Neutrophil (primary cell): ENCODE results near the gene FBN1.

Experiments used
- H3K27ac ChIP-seq: fragments of 200-600 bp; sonication (generic); 2 replicates; pipeline ENCODE4 v1.5.1; 2016; ENCODE audit warnings: mild to moderate bottlenecking, moderate library complexity
- H3K27me3 ChIP-seq: fragments of 200-600 bp; sonication (generic); 2 replicates; pipeline ENCODE4 v1.6.0; 2016; ENCODE audit warnings: mild to moderate bottlenecking
- H3K36me3 ChIP-seq: fragments of 200-600 bp; sonication (generic); 2 replicates; pipeline ENCODE4 v1.5.1; 2017
- H3K4me1 ChIP-seq, 2 experiments: fragments of 200-600 bp in 1 of 2; sonication (generic) in 1 of 2; 1 replicate in 1 of 2; 2 replicates in 1 of 2; pipeline versions ENCODE4 v1.5.1 to v1.6.1; 2013 to 2016; ENCODE audit warnings: low read depth in 1 of 2, low read length in 1 of 2, mild to moderate bottlenecking in 1 of 2, moderate library complexity in 1 of 2; ENCODE audit not compliant: control insufficient read depth in 1 of 2, insufficient read depth in 1 of 2
- H3K4me3 ChIP-seq, 2 experiments: fragments of 200-600 bp in 1 of 2; sonication (generic) in 1 of 2; 1 replicate in 1 of 2; 2 replicates in 1 of 2; pipeline ENCODE4 v1.5.1; 2013 to 2016; ENCODE audit warnings: low read depth in 1 of 2, low read length in 1 of 2, mild to moderate bottlenecking in 1 of 2, moderate library complexity in 1 of 2
- H3K9me3 ChIP-seq: fragments of 200-600 bp; sonication (generic); 2 replicates; pipeline ENCODE4 v1.5.1; 2016
- CTCF ChIP-seq: fragments of 200-600 bp; sonication (generic); IDR thresholded peaks from 2 replicates; pipeline ENCODE4 v1.5.1; 2016; ENCODE audit warnings: antibody characterized with exemption

Gene FBN1

DNA sequence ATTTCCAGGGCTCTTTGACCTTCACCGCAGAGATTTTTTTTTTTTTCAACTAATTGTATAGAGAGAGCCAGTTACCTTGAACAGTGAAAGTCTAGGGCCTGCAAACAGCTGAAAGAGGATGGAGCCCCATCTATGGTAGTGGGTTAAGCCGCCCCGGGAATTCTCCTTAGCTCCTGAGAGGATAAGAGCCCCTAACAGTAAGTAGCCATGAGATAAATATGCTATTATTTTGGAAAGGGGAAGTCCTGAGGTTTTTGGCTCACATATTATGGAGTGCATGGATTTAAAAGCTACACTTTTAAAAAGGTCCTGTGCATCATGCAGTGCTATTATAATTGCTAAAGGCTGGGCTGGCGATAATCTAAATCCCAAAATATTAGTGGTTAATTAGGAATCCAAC, 115.0 kb downstream of the FBN1 start:
- no peak overlapping the region for H3K27ac ChIP-seq
- H3K27me3 ChIP-seq, result no peaks in the 10 kb centered on the region
- peaks cover 12% of the 10 kb centered on the region for H3K36me3 ChIP-seq
- H3K9me3 ChIP-seq, result no peaks in the 10 kb centered on the region
- H3K4me1 ChIP-seq, result no peaks in the 10 kb centered on the region
- no peak overlapping the region for H3K4me3 ChIP-seq
- no peak for TF ChIP-seq CTCF

- peaks cover 23% of the 10 kb centered on the region for H3K36me3 ChIP-seq
- H3K27me3 ChIP-seq, result no peaks in the 10 kb centered on the region
- no peaks in the 10 kb centered on the region for H3K9me3 ChIP-seq
- no peak overlapping the region for H3K27ac ChIP-seq
- no peaks in the 10 kb centered on the region for H3K4me1 ChIP-seq
- TF ChIP-seq CTCF, result no peak
- no peak overlapping the region for H3K4me3 ChIP-seq
Observed at GRCh38 chr15:48528921-48529320, 116.6 kb downstream of the FBN1 start.

- Histone ChIP-seq H3K4me3 (no peak overlapping the region), H3K27ac (no peak overlapping the region), H3K4me1 (no peaks in the 10 kb centered on the region), H3K9me3 (no peaks in the 10 kb centered on the region), H3K36me3 (peaks cover 23% of the 10 kb centered on the region), H3K27me3 (no peaks in the 10 kb centered on the region)
- TF ChIP-seq CTCF, result no peak
Observed at GRCh38 chr15:48527517-48527916, 118.0 kb downstream of the FBN1 start.

DNA sequence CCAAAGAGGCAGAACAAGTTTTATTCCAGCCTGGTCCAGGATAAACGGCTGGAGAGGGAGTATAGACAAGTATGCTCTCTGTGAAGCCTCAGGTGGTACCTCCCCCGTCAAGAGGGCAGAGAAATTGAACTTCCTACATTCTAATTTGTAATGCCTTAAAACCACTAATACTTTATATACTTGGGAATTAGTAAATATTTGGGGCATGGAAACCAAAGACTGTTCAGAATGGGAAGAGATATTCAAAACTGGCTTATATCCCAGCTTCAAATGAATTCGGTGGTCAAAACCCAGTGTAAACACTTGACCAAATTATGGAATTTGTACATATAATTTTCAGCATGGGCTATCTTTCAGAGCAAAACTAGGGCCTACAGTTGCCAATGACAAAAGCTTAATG, 122.6 kb downstream of the FBN1 start:
- no peak for TF ChIP-seq CTCF
- no peaks in the 10 kb centered on the region for H3K9me3 ChIP-seq
- H3K27ac ChIP-seq, result no peak overlapping the region
- no peak overlapping the region for H3K4me3 ChIP-seq
- no peaks in the 10 kb centered on the region for H3K4me1 ChIP-seq
- H3K36me3 ChIP-seq, result peaks cover 31% of the 10 kb centered on the region
- no peaks in the 10 kb centered on the region for H3K27me3 ChIP-seq

- Histone ChIP-seq H3K27ac (no peak overlapping the region), H3K4me3 (no peak overlapping the region), H3K9me3 (no peaks in the 10 kb centered on the region), H3K4me1 (no peaks in the 10 kb centered on the region), H3K27me3 (no peaks in the 10 kb centered on the region), H3K36me3 (peaks cover 33% of the 10 kb centered on the region)
- no peak for TF ChIP-seq CTCF
Observed at GRCh38 chr15:48522123-48522522, 123.4 kb downstream of the FBN1 start.
